K562 (cell line): ENCODE data around the gene STUB1. TPM values are rescaled to one million over a fixed set of nuclear protein-coding genes. Genes with fewer than 3 reads are reported as not detected.
A peak's percentile ranks its signal among the peaks of the same experiment; 100 is the strongest.

Experiments
- EGR1 ChIP-seq: fragments of 450-650 bp; conservative IDR thresholded peaks from 2 replicates; pipeline ENCODE4 v1.6.1; 2017; ENCODE audit warnings: mild to moderate bottlenecking
- MAFF ChIP-seq: IDR thresholded peaks from 2 replicates; pipeline ENCODE4 v1.6.1; 2012; ENCODE audit warnings: low read length, improper control_type of control experiment
- MIER1 ChIP-seq: fragments of 450-650 bp; IDR thresholded peaks from 2 replicates; pipeline ENCODE4 v1.6.1; 2016; ENCODE audit warnings: antibody characterized with exemption, mild to moderate bottlenecking, low read depth
- MXI1 ChIP-seq: IDR thresholded peaks from 2 replicates; pipeline ENCODE4 v1.6.1; 2011; ENCODE audit warnings: low read depth, mild to moderate bottlenecking, improper control_type of control experiment, low read length
- NR2C1 ChIP-seq, 2 experiments: fragments of 450-650 bp; IDR thresholded peaks; 2 replicates each; pipeline ENCODE4 v1.6.1; 2017; ENCODE audit warnings: mild to moderate bottlenecking in 2 of 2, antibody characterized with exemption in 1 of 2, inconsistent platforms in 1 of 2, missing compliant biosample characterization in 1 of 2, missing genetic modification characterization in 1 of 2
- SMARCE1 ChIP-seq: fragments of 450-650 bp; IDR thresholded peaks from 2 replicates; pipeline ENCODE4 v1.7.1; 2016; ENCODE audit warnings: mild to moderate bottlenecking
- TRIM28 ChIP-seq: fragments of 450-650 bp; IDR thresholded peaks from 2 replicates; pipeline ENCODE4 v1.6.1; 2017
- polyA plus RNA-seq, 8 experiments: library from polyadenylated mRNA; depleted of rRNA in 4 of 8; stranded (reverse) in 5 of 8; unstranded in 3 of 8; fragments of >200 nt; fragmentation: Nextera tagmentation in 2 of 8; fragmentation: Illumina TruSeq in 1 of 8; extraction: Ambion mirVana in 2 of 8; extraction: Trizol in 1 of 8; gene quantifications; 2 replicates each; pipeline versions ENCODE4 v1.2.1 to v1.2.3, GENCODE V29; 2011 to 2014; ENCODE audit warnings: inconsistent platforms in 1 of 8, missing spikeins in 1 of 8
- total RNA-seq, 7 experiments: library from RNA; depleted of rRNA in 6 of 7; stranded (reverse); fragments of >200 nt in 6 of 7; fragmentation: Illumina TruSeq in 2 of 7; extraction: Trizol in 2 of 7; gene quantifications; 2 replicates each; pipeline versions ENCODE4 v1.2.1 to v1.2.3, GENCODE V29; 2011 to 2021; ENCODE audit warnings: low replicate concordance in 1 of 7
- TF ChIP-seq, protein P1 (sequence below), 2 experiments: fragments of 450-650 bp in 1 of 2; sonication (generic) in 1 of 2; formaldehyde crosslinking in 1 of 2; IDR thresholded peaks; 2 replicates each; pipeline versions ENCODE4 v1.7.1 to v1.9.0; 2016 to 2022; ENCODE audit warnings: inconsistent platforms in 1 of 2, mild to moderate bottlenecking in 1 of 2, missing genetic modification reagents in 1 of 2

Gene STUB1
- total and polyA plus RNA-seq, 9 of the 15 experiments (the other 6 are each of a cell fraction or from before 2014, with no cell fraction given): 10.6 to 251 (median 152) TPM

DNA sequence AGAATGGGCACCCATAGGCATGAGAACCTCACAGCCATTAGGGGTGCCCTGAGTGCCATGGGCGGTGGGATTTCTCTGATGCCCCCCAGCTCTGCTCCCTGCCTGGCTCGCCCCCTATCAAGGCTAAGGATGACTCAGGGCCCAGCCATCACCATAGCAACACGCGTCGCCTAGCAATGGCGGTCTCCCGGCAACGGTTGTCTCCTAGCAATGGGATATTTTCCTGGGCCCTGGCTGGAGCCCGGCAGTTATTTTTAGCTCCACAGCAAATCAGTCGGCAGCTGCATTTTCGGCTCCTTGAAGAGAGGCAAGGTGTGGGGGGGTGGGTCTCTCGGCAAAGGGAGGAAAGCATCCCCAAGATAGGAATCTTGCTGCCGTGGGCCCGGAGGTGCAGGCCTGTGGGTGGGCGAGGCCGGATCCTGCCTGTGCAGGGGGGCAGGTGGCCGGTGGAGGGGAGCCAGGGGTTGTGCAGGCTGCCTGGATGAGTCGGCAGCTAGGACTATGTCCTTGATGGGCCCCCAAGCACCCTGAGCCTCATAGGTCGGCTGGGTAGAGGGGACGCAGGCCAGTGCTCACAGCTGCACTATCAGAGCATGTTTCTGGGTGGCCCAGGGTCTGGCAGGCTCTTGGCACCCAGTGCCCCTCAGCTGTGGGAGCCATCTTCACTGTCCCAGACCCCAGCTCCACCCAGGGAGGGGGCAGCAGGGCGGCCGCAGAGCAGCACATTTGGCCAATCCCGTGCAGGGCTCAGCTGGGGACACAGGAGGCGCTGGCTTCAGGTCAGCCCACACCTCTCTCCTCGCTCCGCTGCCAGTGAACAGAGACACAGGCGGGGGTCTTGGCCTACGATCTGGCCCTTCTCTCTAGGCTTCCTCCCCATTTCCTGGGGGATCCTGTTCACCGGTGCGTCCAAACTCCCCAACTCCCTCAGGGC, 29.6 kb downstream of the STUB1 start (continued):
- TF ChIP-seq, protein P1, sequence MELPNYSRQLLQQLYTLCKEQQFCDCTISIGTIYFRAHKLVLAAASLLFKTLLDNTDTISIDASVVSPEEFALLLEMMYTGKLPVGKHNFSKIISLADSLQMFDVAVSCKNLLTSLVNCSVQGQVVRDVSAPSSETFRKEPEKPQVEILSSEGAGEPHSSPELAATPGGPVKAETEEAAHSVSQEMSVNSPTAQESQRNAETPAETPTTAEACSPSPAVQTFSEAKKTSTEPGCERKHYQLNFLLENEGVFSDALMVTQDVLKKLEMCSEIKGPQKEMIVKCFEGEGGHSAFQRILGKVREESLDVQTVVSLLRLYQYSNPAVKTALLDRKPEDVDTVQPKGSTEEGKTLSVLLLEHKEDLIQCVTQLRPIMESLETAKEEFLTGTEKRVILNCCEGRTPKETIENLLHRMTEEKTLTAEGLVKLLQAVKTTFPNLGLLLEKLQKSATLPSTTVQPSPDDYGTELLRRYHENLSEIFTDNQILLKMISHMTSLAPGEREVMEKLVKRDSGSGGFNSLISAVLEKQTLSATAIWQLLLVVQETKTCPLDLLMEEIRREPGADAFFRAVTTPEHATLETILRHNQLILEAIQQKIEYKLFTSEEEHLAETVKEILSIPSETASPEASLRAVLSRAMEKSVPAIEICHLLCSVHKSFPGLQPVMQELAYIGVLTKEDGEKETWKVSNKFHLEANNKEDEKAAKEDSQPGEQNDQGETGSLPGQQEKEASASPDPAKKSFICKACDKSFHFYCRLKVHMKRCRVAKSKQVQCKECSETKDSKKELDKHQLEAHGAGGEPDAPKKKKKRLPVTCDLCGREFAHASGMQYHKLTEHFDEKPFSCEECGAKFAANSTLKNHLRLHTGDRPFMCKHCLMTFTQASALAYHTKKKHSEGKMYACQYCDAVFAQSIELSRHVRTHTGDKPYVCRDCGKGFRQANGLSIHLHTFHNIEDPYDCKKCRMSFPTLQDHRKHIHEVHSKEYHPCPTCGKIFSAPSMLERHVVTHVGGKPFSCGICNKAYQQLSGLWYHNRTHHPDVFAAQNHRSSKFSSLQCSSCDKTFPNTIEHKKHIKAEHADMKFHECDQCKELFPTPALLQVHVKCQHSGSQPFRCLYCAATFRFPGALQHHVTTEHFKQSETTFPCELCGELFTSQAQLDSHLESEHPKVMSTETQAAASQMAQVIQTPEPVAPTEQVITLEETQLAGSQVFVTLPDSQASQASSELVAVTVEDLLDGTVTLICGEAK (IDR thresholded peaks at IDR 0.05): peak; percentile 83
- TF ChIP-seq, protein P1 (CRISPR knock-in tag; IDR thresholded peaks at IDR 0.05): peak; percentile 28; the same call in 1 of the 2 replicates
- TF ChIP-seq EGR1 (peak; percentile 37; the same call in 1 of the 2 replicates), SMARCE1 (no peak), MAFF (peak; percentile 24; the same call in 1 of the 2 replicates), MIER1 (peak; percentile 87), TRIM28 (no peak), NR2C1 (IDR thresholded peaks at IDR 0.05) (no peak), NR2C1 (tag; IDR thresholded peaks at IDR 0.05) (no peak), MXI1 (peak; percentile 100)
